C4-2B (cell line): ENCODE results near the gene TSPEAR.

Experiments used
- H3K27ac ChIP-seq: fragments of 450-650 bp; 2 replicates; pipeline ENCODE4 v1.5.1; 2017
- CTCF ChIP-seq: fragments of 450-650 bp; conservative IDR thresholded peaks from 2 replicates; pipeline ENCODE4 v1.5.1; 2017; ENCODE audit warnings: mild to moderate bottlenecking
- ZFX ChIP-seq: fragments of 450-650 bp; IDR thresholded peaks from 2 replicates; pipeline ENCODE4 v1.6.1; 2017

The TSPEAR gene

GRCh38 chr21:44460441-44460755, 251.0 kb downstream of the TSPEAR start:
- TF ChIP-seq CTCF = no peak
- no peak for TF ChIP-seq ZFX
- H3K27ac ChIP-seq = no peak overlapping the region

DNA sequence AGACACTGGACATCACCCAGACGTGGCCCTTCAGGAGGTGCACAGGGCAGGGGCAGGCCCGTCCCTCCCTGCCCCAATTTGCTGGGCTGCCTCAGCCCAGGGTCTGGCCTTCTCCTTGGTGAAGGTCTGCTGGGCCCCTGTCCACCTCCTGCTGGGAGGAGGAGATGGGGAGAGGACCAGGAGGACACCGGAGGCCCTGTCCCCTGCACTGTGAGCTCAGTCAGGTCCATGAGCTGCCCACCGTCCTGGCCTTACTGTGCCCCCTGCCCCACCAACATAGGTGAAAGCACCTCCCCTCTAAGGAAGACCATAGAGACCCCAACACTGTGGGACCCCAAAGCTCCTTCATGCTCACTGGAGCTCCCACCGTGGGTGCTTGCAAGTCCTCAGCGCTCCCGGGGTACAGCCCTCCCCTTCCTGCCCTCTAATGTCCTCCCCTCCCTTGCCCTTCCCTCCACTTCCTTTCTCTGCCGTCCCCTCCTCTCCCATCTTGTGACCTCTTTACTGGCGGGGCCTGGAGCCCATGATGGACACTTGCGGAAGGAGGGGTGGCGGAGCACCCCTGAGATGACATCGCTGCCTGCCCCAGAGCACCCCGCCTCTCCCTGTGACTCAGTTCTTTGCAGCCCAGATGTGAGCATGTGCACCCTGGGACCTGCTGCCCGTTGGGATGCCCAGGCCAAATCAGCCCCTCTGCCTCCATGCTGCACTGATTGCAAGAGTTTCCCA, 251.5 kb downstream of the TSPEAR start:
- no peak overlapping the region for H3K27ac ChIP-seq
- TF ChIP-seq CTCF (no peak), ZFX (no peak)

- no peak for TF ChIP-seq CTCF
- TF ChIP-seq ZFX = no peak
Observed at GRCh38 chr21:44458971-44459711, 252.2 kb downstream of the TSPEAR start.

GRCh38 chr21:44456915-44457736, 254.2 kb downstream of the TSPEAR start:
- TF ChIP-seq CTCF (no peak), ZFX (no peak)

More at GRCh38 chr21:44458971-44459711, 252.2 kb downstream of the TSPEAR start:
- H3K27ac ChIP-seq = no peak overlapping the region

GRCh38 chr21:44456214-44456914, 255.0 kb downstream of the TSPEAR start:
- no peak for TF ChIP-seq ZFX
- peak; percentile 44; the same call in 1 of the 2 replicates for TF ChIP-seq CTCF
- peak overlapping the region; percentile 53 for H3K27ac ChIP-seq

More at GRCh38 chr21:44456915-44457736, 254.2 kb downstream of the TSPEAR start:
- no peak overlapping the region for H3K27ac ChIP-seq

DNA sequence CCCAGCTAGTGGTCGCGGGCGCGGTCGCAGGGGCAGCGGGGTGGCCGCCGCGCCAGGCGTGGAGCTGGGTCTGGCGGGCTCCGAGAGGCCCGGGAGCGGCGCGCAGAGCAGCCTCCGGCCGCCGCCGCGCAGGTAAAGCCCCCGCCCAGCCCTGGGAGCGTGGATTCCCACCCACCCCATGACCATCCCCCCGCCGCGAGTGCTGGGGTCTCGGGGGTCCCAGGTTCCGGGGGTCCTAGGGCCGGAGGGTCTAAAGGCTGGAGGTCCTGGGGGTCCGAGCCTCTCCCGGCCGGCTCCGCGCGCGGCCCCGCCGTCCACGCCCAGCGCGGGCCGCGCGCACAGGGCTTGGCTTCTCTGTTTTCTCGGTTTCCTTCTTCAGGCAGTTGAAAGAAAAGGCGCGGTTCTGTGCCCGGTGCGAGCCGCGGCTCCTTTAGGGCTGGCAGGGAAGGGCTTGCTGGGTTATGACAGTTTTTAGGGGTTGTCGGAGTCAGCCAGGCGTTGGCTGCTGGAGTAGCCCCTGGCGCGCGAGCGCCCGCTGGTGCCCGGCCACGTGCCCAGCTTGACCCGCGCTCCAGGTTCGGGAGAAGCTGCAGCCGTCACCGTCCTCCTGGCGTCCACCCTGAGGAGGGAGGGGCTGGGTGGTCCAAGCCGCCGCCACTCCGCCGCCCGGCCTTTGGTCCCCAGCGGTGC, 255.7 kb downstream of the TSPEAR start:
- TF ChIP-seq ZFX = no peak
- peak; percentile 71 for TF ChIP-seq CTCF

More for the DNA sequence above, 255.7 kb downstream of the TSPEAR start:
- peak overlapping the region; percentile 53 for H3K27ac ChIP-seq
